Gastroesophageal sphincter (tissue), 4 donors: Measurements from ENCODE around the gene APOBEC2. TPM values are rescaled to one million over a fixed set of nuclear protein-coding genes. Genes with fewer than 3 reads are reported as not detected.

Source experiments
- ATAC-seq: fragments of 150-250 bp; one replicate; pipeline ENCODE4 v1.9.1; 2016; ENCODE audit warnings: mild to moderate bottlenecking, moderate library complexity
- H3K27ac ChIP-seq, 4 donors: fragments of 200-600 bp; sonication (generic) in 3 of 4; 1 replicate in 3 of 4; 2 replicates in 1 of 4; pipeline ENCODE4 v1.5.1; 2016 to 2019
- H3K27me3 ChIP-seq: fragments of 200-600 bp; sonication (generic); one replicate; pipeline ENCODE4 v1.5.1; 2019
- H3K36me3 ChIP-seq, 2 donors: fragments of 200-600 bp; sonication (generic); one replicate each; pipeline ENCODE4 v1.5.1; 2019; ENCODE audit warnings: control low read depth in 1 of 2
- H3K4me1 ChIP-seq, 3 donors: fragments of 200-600 bp; sonication (generic); 1 replicate in 2 of 3; 2 replicates in 1 of 3; pipeline ENCODE4 v1.5.1; 2016 to 2019; ENCODE audit warnings: control low read depth in 2 of 3
- H3K4me3 ChIP-seq, 2 donors: fragments of 200-600 bp; sonication (generic); one replicate each; pipeline ENCODE4 v1.5.1; 2019; ENCODE audit warnings: mild to moderate bottlenecking in 1 of 2, moderate library complexity in 1 of 2
- H3K9me3 ChIP-seq, 3 donors: fragments of 200-600 bp; sonication (generic); one replicate each; pipeline ENCODE4 v1.5.1; 2017 to 2019; ENCODE audit warnings: control low read depth in 2 of 3
- CTCF ChIP-seq, 4 experiments: fragments of 200-600 bp in 2 of 4; fragments of 450-650 bp in 2 of 4; sonication (generic) in 1 of 4; IDR thresholded peaks; one replicate each; pipeline ENCODE4 v1.5.1; 2017 to 2019; ENCODE audit warnings: antibody characterized with exemption in 4 of 4, mild to moderate bottlenecking in 2 of 4, moderate library complexity in 2 of 4
- EP300 ChIP-seq: sonication (generic); formaldehyde crosslinking; IDR thresholded peaks from one replicate; pipeline ENCODE4 v1.6.1; 2017; ENCODE audit warnings: antibody characterized with exemption, mild to moderate bottlenecking
- POLR2A ChIP-seq, 2 donors: fragments of 450-650 bp; IDR thresholded peaks; one replicate each; pipeline ENCODE4 v1.6.1; 2017; ENCODE audit warnings: antibody characterized with exemption in 2 of 2, mild to moderate bottlenecking in 2 of 2, moderate library complexity in 1 of 2
- POLR2AphosphoS5 ChIP-seq: sonication (generic); formaldehyde crosslinking; IDR thresholded peaks from one replicate; pipeline ENCODE4 v1.6.1; 2017; ENCODE audit warnings: antibody characterized with exemption
- WGBS, 2 donors: methylation state at CpG; one replicate each; pipeline ENCODE4 v1.1.5; 2018; ENCODE audit warnings: low coverage in 1 of 2; 5-methylcytosine and 5-hydroxymethylcytosine counted together
- total RNA-seq, 4 donors: library from RNA; depleted of rRNA; stranded (reverse); fragments of >200 nt; gene quantifications; one replicate each; pipeline ENCODE4 v1.1.0, GENCODE V29; 2016

The APOBEC2 gene
- total RNA-seq, 4 donors from 2014 or later = 0.37 to 1.8 (median 0.72) TPM

GRCh38 chr6:41021832-41022231 is 31.2 kb upstream of the APOBEC2 start:
- Histone ChIP-seq H3K4me1 (no peaks in the 10 kb centered on the region), H3K27me3 (no peaks in the 10 kb centered on the region), H3K4me3 (no peak overlapping the region), H3K27ac (no peak overlapping the region), H3K9me3 (peaks cover 0 to 11% (median 0%) of the 10 kb centered on the region in 3 donors), H3K36me3 (no peaks in the 10 kb centered on the region)
- TF ChIP-seq CTCF (IDR thresholded peaks at IDR 0.05) (no peak), POLR2A (IDR thresholded peaks at IDR 0.05) (no peak), EP300 (no peak), POLR2AphosphoS5 (no peak)
- ATAC-seq = no peak
- 71% methylated on average over 3 of the region's 3 CpGs; no CpG with 5 or more reads in 1 of the 2 donors for WGBS, 2 donors

GRCh38 chr6:41022294-41022693 is 30.7 kb upstream of the APOBEC2 start:
- Histone ChIP-seq H3K36me3 (no peaks in the 10 kb centered on the region), H3K27ac (no peak overlapping the region), H3K4me3 (no peak overlapping the region), H3K27me3 (no peaks in the 10 kb centered on the region), H3K9me3 (peaks cover 0 to 11% (median 0%) of the 10 kb centered on the region in 3 donors), H3K4me1 (peaks cover 0 to 4% (median under 1%) of the 10 kb centered on the region in 3 donors)
- TF ChIP-seq CTCF (IDR thresholded peaks at IDR 0.05) = no peak
- no peak for TF ChIP-seq POLR2A (IDR thresholded peaks at IDR 0.05)
- no peak for TF ChIP-seq EP300
- TF ChIP-seq POLR2AphosphoS5 = no peak
- ATAC-seq = no peak

- WGBS, 2 donors = 88% methylated on average over 2 of the region's 3 CpGs; no CpG with 5 or more reads in 1 of the 2 donors
- Histone ChIP-seq H3K36me3 (no peaks in the 10 kb centered on the region), H3K9me3 (peaks cover 0 to 10% (median 0%) of the 10 kb centered on the region in 3 donors), H3K4me3 (no peak overlapping the region), H3K4me1 (peaks cover 0 to 12% (median 9%) of the 10 kb centered on the region in 3 donors), H3K27ac (no peak overlapping the region), H3K27me3 (no peaks in the 10 kb centered on the region)
- ATAC-seq = no peak
- TF ChIP-seq POLR2AphosphoS5 (no peak), POLR2A (IDR thresholded peaks at IDR 0.05) (no peak), EP300 (no peak), CTCF (IDR thresholded peaks at IDR 0.05) (no peak)
Observed at GRCh38 chr6:41023114-41023513, 29.9 kb upstream of the APOBEC2 start.

- H3K4me3 ChIP-seq = no peak overlapping the region
- ATAC-seq = no peak
- no peaks in the 10 kb centered on the region for H3K9me3 ChIP-seq
- no peaks in the 10 kb centered on the region for H3K27me3 ChIP-seq
- H3K27ac ChIP-seq = no peak overlapping the region
- TF ChIP-seq EP300 (no peak), CTCF (IDR thresholded peaks at IDR 0.05) (no peak), POLR2A (IDR thresholded peaks at IDR 0.05) (no peak), POLR2AphosphoS5 (no peak)
- peaks cover 0 to 23% (median 12%) of the 10 kb centered on the region in 3 donors for H3K4me1 ChIP-seq
- 50 to 75% methylated on average over 1 to 3 of the region's 3 CpGs for WGBS, 2 donors
- H3K36me3 ChIP-seq = no peaks in the 10 kb centered on the region
Observed at GRCh38 chr6:41025966-41026530, 27.0 kb upstream of the APOBEC2 start.

GRCh38 chr6:41027241-41027640 is 25.8 kb upstream of the APOBEC2 start:
- H3K4me3 ChIP-seq = peak overlapping the region in 1 of 2 donors; percentile 53

More at GRCh38 chr6:41027241-41027640, 25.8 kb upstream of the APOBEC2 start:
- Histone ChIP-seq H3K27me3 (no peaks in the 10 kb centered on the region), H3K27ac (peak overlapping the region in 3 of 4 donors; percentile 65 to 84 (median 71)), H3K36me3 (no peaks in the 10 kb centered on the region), H3K9me3 (no peaks in the 10 kb centered on the region), H3K4me1 (peaks cover 0 to 23% (median 12%) of the 10 kb centered on the region in 3 donors)
- 34% methylated on average over 4 of the region's 4 CpGs; no CpG with 5 or more reads in 1 of the 2 donors for WGBS, 2 donors
- TF ChIP-seq POLR2A (IDR thresholded peaks at IDR 0.05) (no peak), POLR2AphosphoS5 (no peak), CTCF (IDR thresholded peaks at IDR 0.05) (no peak), EP300 (no peak)
- ATAC-seq = no peak
